Stimulated activated naive CD4-positive, alpha-beta T cell treated with Interleukin-2 at 50 U/mL for 16 hours (primary cell): ENCODE data around the gene ARPC2.
"Not testable (repeated sequence)": the region's sequence is repeated elsewhere in the genome, so short reads cannot be mapped to it uniquely, and the experiment has no call there.

ENCODE experiments used
- DNase-seq: peaks from one replicate; lab custom pipeline; 2025; lab: John Stamatoyannopoulos, UW

The ARPC2 gene

DNA sequence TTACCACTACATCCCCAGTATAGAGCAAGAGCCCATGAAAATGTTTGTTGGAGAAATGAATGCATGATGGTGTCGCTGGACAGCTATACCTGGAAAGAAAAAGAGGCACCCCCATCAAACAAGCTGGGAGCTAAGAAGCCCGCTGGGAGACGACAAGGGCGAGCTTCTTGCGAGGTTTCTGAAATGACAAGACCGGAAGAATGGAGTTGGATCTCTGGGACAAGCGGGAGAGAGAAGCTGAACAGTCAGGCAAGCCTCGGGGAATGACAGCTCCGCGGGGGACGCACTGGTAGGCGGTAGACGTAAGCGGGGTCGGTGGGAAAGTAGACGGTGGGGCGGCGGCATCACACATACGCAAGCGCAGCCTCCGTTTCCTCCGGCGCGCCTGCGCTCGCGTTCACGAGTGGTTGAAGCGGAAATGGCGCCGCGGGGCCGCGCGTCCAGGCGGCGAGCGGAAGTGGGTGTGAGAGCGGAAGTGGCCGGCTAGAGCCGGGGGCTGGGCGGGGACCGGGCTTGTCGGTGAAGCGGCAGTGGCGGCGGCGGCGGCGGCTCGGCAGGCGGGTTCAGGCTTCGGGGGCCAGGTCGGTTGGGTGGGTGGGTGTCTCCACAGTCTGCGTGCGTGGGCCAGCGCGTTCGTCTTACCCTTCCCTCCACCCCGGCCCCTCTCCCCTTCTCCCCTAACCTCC lies at the start of gene ARPC2:
ARPC2 (plus strand) TSS at position 516 of the 686 bp plus-strand sequence. CDS start 282 bp downstream, outside the sequence.
- peak; percentile 91 for DNase-seq

DNA sequence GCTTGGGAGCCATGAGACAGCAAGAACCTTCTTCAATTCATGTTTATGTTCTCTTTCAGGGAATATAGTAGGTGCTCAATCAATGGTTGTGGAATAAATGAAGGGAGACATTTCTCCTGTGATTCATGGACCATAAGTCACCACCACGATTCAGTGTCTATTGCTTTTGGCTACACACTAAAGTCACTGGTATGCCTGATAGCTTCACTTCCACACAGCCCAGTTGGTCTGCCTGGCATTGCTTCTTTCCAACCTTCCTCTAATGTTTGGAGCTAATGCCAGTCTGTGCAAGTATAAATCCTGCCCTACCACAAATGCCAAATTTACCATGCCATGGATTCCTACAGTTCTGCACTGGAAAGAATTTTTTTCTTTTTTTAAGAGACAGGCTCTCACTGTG lies 49.0 kb upstream of the ARPC2 start:
- DNase-seq = no peak

DNA sequence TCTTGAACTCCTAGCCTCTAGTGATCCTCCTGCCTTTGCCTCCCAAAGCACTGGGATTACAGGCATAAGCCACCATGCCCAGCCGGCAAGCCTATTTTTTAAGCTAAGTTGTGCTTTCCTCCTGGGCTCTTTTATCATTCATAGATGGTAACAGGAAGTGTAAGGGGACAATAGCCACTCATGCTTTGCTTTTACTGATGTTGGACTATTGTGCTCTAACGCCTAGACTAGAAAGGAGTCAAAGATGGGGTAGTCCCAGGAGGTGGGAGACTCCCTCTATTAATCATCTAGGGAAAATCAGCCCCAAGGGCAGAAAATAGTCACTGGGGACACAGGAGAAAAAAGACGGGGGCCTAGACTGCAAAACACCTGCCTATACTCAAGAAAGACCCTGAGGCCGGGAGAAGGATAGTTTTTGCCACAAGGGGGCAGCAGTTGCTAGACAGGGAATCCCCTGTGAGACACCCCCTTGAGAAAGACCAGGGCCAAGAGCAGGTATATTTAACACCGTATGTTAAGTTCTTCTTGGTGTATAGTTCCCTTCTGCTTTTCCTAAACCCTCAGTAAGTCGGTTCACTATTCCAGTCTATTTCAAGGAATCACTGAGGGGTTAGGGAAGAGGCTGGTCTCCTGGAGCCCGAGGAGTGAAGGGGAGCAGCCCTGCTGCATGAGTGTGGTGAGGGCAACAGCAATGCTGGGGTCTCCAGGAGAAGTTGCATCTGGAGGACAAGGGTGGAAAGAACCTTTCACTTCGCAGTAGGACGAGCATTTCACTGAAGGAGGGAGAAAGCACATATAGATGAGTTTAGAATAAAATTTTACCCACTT lies 48.1 kb upstream of the ARPC2 start:
- peak; percentile 43 for DNase-seq

DNA sequence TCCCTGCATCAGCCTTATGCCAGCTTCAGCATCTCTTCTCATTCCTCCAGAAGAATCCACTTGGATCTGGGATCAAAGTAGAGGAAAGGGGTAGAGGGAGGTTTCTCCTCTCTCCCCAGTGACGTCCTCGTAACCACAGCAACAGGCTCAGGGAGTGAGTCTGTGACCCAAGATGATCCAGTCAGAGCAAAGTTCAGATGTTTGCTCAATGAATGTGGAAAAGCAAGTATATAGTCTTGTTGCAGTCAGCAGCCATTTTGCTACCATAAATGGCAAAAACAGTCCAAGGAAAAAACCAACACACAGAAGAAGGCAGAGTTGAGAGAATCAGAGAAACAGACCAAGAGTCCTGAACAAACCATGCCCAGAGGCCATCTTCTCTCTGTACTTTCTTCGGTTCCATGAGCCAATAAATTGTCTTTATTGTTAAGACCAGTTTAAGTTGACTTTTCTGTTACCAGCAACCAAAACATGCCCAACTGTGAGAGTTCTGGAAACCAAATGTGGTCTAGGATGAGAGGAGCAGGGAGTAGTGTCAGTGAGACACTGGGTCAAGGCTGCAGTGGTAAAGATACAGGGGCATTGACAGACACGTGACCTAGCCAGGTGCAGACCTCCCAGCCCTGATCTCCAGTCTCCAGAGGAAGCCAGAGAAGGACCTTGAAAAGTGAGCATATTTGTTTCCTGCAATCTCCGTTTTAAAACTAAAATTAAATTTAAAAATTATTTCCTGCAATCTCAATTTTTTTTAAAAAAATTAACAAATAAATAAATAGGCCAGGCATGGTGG lies 47.0 kb upstream of the ARPC2 start:
- DNase-seq = no peak

DNA sequence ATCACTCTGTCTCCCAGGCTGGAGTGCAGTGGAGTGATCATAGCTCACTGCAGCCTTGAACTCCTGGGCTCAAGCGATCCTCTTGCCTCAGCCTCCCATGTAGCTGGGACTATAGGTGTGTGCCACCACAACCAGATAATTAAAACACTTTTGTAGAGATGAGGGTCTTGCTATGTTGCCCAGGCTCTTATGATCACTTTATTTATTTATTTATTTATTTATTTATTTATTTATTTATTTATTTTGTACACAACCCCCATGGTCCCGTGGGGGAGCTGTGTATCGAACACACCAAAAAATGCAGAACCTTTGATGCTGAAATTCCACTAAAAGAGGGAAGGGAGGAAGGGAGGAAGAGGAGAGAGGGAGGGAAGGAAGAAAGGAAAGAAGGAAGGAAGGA lies 45.2 kb upstream of the ARPC2 start:
- not testable (repeated sequence) for DNase-seq

DNA sequence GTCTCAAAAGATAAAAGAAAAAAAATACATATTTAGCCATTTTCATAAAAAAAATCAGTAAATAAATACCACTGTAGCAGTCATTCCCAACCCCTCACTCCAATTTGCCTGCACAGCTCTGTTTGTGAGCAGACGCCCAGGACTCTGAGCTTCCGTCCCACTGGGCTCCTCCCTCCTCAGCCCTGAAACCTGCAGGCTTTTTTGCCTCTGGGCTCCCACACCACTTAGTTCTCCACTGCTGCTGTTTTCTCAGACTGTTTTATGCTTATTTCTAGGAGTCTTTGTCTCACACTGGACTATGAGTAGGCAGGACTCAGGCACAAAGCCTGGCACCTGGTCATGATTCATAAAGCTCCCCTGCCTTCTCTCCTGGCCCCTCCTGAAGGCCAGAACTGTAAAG lies 44.1 kb upstream of the ARPC2 start:
- no peak for DNase-seq

DNA sequence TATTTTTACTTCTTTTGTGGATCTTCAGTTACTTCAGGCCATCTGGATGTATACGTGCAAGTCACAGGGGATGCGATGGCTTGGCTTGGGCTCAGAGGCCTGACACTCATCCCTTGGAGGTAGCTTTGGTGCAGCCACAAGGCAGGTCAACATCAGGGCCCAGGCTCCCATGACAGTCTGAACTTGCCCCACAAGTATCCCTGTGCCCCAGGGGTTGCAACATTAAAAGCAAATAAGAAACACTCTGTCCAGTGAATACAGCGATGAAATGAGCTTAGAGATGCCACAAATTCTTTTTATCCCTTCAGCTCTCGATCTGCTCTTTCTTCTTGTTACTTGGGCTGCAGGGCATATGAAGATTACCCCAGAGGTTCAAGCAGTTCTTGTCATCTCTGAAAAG lies 37.2 kb upstream of the ARPC2 start:
- no peak for DNase-seq

DNA sequence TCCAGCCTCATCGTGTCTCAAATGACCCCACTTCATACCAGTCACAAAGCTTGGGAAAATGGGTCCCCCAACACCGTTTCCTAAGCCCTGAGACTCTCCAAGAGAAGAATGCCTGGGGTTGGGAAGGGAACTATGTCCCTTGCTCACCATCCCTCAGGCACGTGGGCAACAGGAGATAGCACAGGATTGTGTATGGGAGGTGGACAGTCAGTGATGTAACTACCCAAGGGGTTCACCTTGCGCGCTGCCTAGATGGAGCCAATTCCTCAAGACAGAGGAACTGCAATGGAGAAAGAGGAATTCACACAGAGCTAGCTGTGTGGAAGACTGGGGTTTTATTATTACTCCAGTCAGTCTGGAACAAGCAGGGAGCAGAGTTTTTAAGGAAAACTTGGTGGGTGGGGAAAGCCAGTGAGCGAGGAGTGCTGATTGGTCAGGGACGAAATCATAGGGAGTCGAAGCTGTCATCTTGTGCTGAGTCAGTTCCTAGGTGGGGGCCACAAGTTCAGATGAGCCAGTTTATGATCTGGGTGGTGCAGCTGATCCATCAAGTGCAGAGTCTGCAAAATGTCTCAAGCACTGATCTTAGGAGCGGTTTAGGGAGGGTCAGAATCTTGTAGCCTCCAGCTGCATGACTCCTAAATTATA lies 36.4 kb upstream of the ARPC2 start:
- no peak for DNase-seq

DNA sequence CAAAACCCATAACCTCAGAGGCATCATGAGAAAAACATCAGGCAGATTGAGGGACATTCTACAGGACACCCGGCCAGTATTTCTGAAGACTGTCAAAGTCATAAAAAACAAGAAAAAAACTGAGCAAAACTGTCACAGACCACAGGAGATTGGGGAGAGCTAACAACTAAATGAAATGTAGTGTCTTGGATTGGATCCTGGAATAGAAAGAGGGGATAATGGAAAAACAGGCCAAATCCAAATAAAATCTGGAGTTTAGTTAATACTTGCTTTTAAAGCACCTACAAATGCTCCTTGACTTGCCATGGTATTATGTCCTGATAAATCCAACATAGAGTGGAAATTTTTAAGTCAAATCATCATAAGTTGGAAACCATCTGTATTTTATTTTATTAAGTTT lies 32.7 kb upstream of the ARPC2 start:
- no peak for DNase-seq

DNA sequence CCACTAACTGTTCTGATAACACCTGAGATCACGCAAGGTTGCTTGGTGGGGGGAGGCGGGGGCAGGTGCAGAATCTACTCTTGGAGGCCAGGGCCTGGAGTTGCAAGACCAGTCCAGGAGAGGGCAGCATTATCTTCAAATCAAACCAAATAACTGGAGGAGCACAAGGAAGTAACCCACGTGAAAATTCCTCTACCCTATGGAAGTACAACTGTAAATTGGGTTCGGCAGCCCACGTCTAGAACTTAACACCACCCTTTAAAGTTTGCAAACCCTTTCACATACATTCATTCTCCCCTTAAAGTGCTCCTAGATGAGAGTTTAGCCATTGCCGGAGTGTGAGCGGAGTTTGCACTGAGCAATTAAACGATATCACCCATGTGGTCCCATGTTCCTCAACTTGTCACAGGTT lies 30.6 kb upstream of the ARPC2 start:
- peak; percentile 51 for DNase-seq

- DNase-seq = no peak
Observed at GRCh38 chr2:218186876-218187275, 30.1 kb upstream of the ARPC2 start.

DNA sequence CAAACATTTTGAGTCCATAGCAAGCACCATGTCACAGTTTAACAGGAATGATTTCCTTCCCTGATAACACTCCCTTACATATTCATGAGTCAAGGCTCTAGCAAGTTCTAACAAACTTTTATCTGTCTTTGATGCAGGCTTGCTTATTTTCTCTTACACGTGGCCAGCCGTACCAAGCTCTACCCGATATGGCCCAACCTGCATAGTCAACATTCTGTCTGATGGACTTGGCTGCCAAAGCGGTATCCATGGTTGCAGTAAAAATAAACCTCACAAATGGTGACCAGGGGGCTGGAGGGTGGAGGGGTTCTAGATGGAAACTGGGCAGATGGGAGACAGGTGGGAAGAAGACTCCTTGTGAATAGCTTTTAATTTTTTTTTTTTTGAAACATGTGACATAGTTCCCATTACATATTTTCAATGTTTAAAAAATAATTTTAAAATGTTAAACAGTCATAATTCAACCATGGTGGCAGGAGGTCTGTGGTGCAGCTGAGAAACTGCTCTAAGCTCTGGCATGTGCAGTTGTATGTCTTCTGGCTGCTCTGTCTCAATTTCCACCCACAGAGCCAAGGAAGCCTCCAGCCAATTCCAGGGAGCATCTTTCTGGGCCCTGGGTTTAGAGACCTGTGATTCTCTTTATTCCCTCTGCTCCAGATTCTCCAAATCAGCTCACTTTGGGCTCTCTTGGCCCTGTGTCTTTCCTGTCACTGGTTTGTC lies 29.5 kb upstream of the ARPC2 start:
- no peak for DNase-seq

DNA sequence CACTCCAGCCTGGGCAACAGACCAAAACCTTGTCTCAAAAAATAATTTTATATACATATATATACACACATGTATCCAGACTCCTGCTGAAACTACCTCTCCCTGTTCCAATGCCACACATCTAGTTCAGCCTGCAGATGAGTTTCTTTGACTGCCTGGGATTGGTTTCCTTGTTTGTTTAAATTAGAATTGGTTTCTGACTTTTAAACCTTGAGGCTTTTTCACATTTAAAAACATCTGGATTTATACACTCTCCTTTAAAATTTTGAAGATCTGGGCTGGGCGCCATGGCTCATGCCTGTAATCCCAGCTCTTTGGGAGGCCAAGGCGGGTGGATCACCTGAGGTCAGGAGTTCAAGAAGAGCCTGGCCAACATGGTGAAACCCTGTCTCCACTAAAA lies 28.5 kb upstream of the ARPC2 start:
- DNase-seq = no peak

GRCh38 chr2:218192902-218193430 lies 24.0 kb upstream of the ARPC2 start:
- DNase-seq = no peak

DNA sequence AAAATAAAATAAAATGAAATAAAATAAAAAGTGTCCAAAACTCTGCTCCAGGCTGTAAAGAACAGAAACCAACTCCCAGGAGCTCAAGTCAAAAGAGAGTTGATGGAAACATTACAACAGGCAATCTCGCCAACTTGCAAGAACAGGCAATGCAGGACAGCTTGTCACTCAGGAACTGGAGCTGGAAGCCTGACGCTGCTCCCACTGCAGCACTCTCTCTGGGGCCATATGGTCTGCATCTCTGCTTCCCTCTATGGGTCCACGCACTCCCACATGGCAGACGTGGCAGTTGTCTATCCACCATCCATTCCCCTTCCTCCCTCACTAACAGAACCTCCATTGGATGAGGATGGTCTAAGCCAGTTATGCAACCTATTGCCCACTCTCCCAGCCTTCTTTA lies 23.3 kb upstream of the ARPC2 start:
- DNase-seq = no peak

DNA sequence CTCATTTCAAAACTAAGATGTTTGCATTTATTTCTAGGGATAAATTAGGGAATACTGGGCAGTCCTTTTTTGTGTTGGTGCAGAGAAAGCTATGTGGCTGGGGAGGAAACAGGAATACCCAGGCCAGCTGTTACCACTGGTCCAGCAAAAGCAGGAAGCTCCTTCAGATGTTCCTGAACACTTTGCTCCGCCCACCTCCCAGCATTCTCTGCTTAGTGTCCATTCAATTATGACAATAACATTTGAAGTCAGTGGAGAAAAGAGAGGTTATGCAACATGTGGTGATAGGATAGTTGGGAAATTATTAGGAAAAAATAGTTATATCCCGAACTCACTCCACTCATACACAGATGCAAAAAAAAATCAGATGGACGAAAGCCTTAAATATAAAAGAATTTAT lies 22.1 kb upstream of the ARPC2 start:
- no peak for DNase-seq

DNA sequence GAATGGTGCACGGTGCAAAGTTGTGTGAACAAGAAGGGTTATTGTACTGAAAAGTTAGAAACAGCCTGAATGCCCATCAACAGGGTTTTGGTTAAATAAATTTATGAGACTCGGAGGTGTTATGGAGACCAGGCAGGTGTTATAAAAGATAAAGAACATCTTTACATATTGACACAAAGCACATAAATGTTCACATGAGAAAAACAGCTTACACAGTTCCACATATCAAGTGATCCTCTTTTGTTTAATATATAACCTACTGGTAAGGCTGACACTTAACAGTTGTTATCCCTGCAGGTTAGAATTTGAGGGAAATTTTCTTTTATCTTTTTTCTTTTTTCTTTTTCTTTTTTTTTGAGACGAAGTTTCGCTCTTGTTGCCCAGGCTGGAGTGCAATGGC lies 20.0 kb upstream of the ARPC2 start:
- DNase-seq = no peak

- no peak for DNase-seq
Observed at GRCh38 chr2:218202266-218202665, 14.7 kb upstream of the ARPC2 start.

GRCh38 chr2:218209078-218209477 lies 7.9 kb upstream of the ARPC2 start:
- no peak for DNase-seq

DNA sequence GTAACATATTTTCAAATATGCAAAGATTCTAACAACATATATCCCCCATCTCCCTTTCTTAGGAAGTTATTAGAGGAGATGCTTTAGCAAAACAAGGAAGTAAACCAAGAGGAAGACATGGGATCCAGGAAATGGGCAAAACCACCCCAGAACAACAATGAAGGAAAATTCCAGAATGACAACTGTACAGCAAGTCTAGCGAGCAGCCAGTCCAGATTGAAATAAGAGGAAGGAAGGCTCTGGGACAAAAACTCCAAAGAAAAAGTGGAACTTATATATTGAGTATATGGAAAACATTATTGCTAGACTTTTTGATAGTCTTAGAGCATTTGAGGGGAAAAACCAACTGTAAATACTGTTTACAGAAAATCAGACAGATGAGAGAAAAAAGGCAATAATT lies 2.9 kb upstream of the ARPC2 start:
- no peak for DNase-seq

- DNase-seq = no peak
Observed at GRCh38 chr2:218216336-218216673, 684 bp upstream of the ARPC2 start.
